ENCODE measurements around the gene APOBEC3C.
"Not testable (repeated sequence)": the region's sequence is repeated elsewhere in the genome, so short reads cannot be mapped to it uniquely, and the experiment has no call there.

APOBEC3C gene

DNA sequence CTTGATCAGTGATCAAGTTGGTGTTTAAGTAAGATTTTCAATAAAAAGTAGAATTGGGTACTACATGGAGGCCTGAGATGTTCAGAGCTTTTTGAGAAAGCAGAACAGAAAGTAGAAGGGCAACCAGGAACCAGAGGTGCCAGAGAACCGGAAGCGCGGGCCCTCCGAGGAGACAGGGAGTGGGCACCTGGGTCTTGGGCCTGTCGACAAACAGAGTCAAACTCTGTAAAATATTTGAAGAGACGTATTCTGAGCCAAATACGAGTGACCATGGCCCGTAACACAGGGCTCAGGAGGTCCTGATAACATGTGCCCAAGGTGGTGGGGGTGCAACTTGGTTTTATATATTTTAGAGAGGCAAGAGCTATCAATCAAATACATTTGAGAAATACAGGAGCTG, 49.8 kb downstream of the APOBEC3C start:
- H3K4me2 ChIP-seq (ENCODE audit: low read depth, low read length, poor library complexity, severe bottlenecking); H3K36me3 ChIP-seq (ENCODE audit: insufficient read depth, low read length); H2AFZ ChIP-seq (ENCODE audit: low read length); H3K4me3 ChIP-seq (ENCODE audit: low read length, poor library complexity, severe bottlenecking); H3K9me3 ChIP-seq (ENCODE audit: insufficient read depth, low read depth, low read length); H4K20me1 ChIP-seq (ENCODE audit: insufficient read depth, low read length, poor library complexity, severe bottlenecking); H3K9me2 ChIP-seq (replicated peaks; ENCODE audit: low read depth, low read length); H3K27me3 ChIP-seq (ENCODE audit: insufficient read depth, low read length, poor library complexity, severe bottlenecking): not testable (repeated sequence)
- peaks cover 81% of the 10 kb centered on the region for H3K4me1 ChIP-seq (ENCODE audit: insufficient read depth, low read length, poor library complexity, severe bottlenecking)
- peaks cover 47% of the 10 kb centered on the region for H3K79me2 ChIP-seq (ENCODE audit: insufficient read depth, low read length)
- H3F3A ChIP-seq (ENCODE audit: low read depth), result peaks cover 16% of the 10 kb centered on the region
- H3K9ac ChIP-seq (ENCODE audit: low read depth, low read length, poor library complexity, severe bottlenecking), result peak overlapping the region; percentile 96

- H3K9me2 ChIP-seq (replicated peaks; ENCODE audit: low read depth, low read length); H3K9me3 ChIP-seq (ENCODE audit: insufficient read depth, low read depth, low read length); H2AFZ ChIP-seq (ENCODE audit: low read length); H3K27me3 ChIP-seq (ENCODE audit: insufficient read depth, low read length, poor library complexity, severe bottlenecking); H4K20me1 ChIP-seq (ENCODE audit: insufficient read depth, low read length, poor library complexity, severe bottlenecking); H3K36me3 ChIP-seq (ENCODE audit: insufficient read depth, low read length): not testable (repeated sequence)
- Histone ChIP-seq H3K4me2 (ENCODE audit: low read depth, low read length, poor library complexity, severe bottlenecking) (peak overlapping the region; percentile 92), H3K4me3 (ENCODE audit: low read length, poor library complexity, severe bottlenecking) (peak overlapping the region; percentile 74), H3K4me1 (ENCODE audit: insufficient read depth, low read length, poor library complexity, severe bottlenecking) (peaks cover 70% of the 10 kb centered on the region), H3K79me2 (ENCODE audit: insufficient read depth, low read length) (peaks cover 37% of the 10 kb centered on the region), H3F3A (ENCODE audit: low read depth) (peaks cover 16% of the 10 kb centered on the region), H3K9ac (ENCODE audit: low read depth, low read length, poor library complexity, severe bottlenecking) (peak overlapping the region; percentile 96)
These were observed 52.6 kb downstream of the APOBEC3C start for GRCh38 chr22:39066442-39067276.

DNA sequence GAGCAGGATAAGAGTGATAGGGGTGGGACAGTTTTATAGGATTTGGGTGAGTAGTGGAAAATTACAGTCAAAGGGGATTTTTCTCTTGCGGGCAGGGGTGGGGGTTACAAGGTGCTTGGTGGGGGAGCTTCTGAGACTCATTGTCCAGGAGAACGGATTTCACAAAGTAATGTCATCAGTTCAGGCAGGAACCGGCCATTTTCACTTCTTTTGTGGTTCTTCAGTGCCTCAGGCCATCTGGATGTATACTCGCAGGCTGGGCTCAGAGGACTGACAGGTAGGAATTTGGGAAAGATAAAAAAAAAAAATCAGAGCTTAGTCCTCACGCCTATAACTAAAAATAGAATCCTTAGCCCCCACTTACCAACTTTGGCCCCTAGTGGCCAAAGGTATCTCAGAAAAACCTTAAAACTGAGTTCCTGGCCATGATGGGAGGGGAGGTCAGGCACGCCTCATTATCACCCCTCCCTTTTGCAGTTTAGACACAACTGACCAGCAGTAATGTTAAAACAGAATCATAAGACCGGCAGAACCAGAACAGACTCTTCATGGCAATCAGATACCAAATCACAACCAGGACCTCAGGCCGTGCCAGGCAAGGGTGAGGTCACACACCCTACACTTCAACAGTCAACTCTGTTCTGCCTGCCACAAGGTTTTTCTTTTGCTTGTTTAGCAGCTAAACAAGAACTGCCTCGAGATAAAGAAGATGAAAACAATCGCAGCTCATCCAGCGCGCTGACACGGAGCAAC, 54.2 kb downstream of the APOBEC3C start:
- no peaks in the 10 kb centered on the region for H3K36me3 ChIP-seq (ENCODE audit: insufficient read depth, low read length)
- H3K9ac ChIP-seq (ENCODE audit: low read depth, low read length, poor library complexity, severe bottlenecking), result peak overlapping the region; percentile 96
- H3K4me3 ChIP-seq (ENCODE audit: low read length, poor library complexity, severe bottlenecking), result peak overlapping the region; percentile 74
- H3K9me3 ChIP-seq (ENCODE audit: insufficient read depth, low read depth, low read length), result no peaks in the 10 kb centered on the region
- H4K20me1 ChIP-seq (ENCODE audit: insufficient read depth, low read length, poor library complexity, severe bottlenecking), result no peaks in the 10 kb centered on the region
- H3F3A ChIP-seq (ENCODE audit: low read depth), result peaks cover 16% of the 10 kb centered on the region
- TF ChIP-seq CTCF (conservative IDR thresholded peaks at IDR 0.05; ENCODE audit: low read length) (peak; percentile 45), EZH2phosphoT487 (IDR thresholded peaks at IDR 0.05; ENCODE audit: borderline replicate concordance) (no peak)
- H3K9me2 ChIP-seq (replicated peaks; ENCODE audit: low read depth, low read length), result no peaks in the 10 kb centered on the region
- peaks cover 62% of the 10 kb centered on the region for H3K4me1 ChIP-seq (ENCODE audit: insufficient read depth, low read length, poor library complexity, severe bottlenecking)
- H3K4me2 ChIP-seq (ENCODE audit: low read depth, low read length, poor library complexity, severe bottlenecking), result peak overlapping the region; percentile 92
- H3K79me2 ChIP-seq (ENCODE audit: insufficient read depth, low read length), result peaks cover 24% of the 10 kb centered on the region
- no peak overlapping the region for H2AFZ ChIP-seq (ENCODE audit: low read length)
- H3K27me3 ChIP-seq (ENCODE audit: insufficient read depth, low read length, poor library complexity, severe bottlenecking), result no peaks in the 10 kb centered on the region
